A549 treated with DMSO at 1 μM for 4 hours (cell line): Measurements from ENCODE around the gene STAMBPL1. TPM values are rescaled to one million over a fixed set of nuclear protein-coding genes. Genes with fewer than 3 reads are reported as not detected.

Experiments used
- total RNA-seq: library from RNA; stranded (reverse); fragments of 200-300 nt; extraction: Qiagen RNA extraction; gene quantifications from 5 replicates; pipeline ENCODE4 v1.2.3, GENCODE V29; 2022; ENCODE audit warnings: low read depth

STAMBPL1 gene
- total RNA-seq: 32.7 to 42.8 TPM (median 35.6 TPM) in 5 replicates

GRCh38 chr10:88879534-88880281 lies at the start of gene STAMBPL1:
Gene STAMBPL1 (plus strand): TSS chr10:88880245. CDS start chr10:88901709, 21,464 bp downstream.

GRCh38 chr10:88851706-88852105 lies 28.3 kb upstream of the STAMBPL1 start, which contains the start of gene ANKRD22:
Gene ANKRD22 (minus strand): TSS chr10:88851844. CDS start chr10:88851607, 237 bp downstream.

GRCh38 chr10:88952647-88953111 lies 72.6 kb downstream of the STAMBPL1 start, which contains the start of gene ACTA2:
Gene ACTA2 (minus strand): TSS chr10:88952773. CDS start chr10:88948930, 3,843 bp downstream.

Other genes starting within 250 kb of the STAMBPL1 start
- not detected in 5 replicates for gene LIPF, start 215.8 kb upstream of the STAMBPL1 start, total RNA-seq
- gene LIPK, start 174.0 kb upstream of the STAMBPL1 start, total RNA-seq: not detected in 5 replicates
- not detected in 5 replicates for gene LIPN, start 120.2 kb upstream of the STAMBPL1 start, total RNA-seq
- gene LIPM, start 77.5 kb upstream of the STAMBPL1 start, total RNA-seq: not detected in 5 replicates
- gene ANKRD22, start 28.4 kb upstream of the STAMBPL1 start, total RNA-seq: 0.41 to 0.63 TPM (median 0.48 TPM) in 5 replicates
- gene ACTA2, start 72.5 kb downstream of the STAMBPL1 start, total RNA-seq: 17.1 to 22.0 TPM (median 19.1 TPM) in 5 replicates
- 31.1 to 38.3 TPM (median 34.1 TPM) in 5 replicates for gene FAS, start 110.6 kb downstream of the STAMBPL1 start, total RNA-seq